Right forelimb (tissue), 1 donor: ENCODE data around the gene UCKL1.

Experiments used
- DNase-seq: peaks from one replicate; pipeline ENCODE4 v3.0.0-alpha.2; 2018

The UCKL1 gene

DNA sequence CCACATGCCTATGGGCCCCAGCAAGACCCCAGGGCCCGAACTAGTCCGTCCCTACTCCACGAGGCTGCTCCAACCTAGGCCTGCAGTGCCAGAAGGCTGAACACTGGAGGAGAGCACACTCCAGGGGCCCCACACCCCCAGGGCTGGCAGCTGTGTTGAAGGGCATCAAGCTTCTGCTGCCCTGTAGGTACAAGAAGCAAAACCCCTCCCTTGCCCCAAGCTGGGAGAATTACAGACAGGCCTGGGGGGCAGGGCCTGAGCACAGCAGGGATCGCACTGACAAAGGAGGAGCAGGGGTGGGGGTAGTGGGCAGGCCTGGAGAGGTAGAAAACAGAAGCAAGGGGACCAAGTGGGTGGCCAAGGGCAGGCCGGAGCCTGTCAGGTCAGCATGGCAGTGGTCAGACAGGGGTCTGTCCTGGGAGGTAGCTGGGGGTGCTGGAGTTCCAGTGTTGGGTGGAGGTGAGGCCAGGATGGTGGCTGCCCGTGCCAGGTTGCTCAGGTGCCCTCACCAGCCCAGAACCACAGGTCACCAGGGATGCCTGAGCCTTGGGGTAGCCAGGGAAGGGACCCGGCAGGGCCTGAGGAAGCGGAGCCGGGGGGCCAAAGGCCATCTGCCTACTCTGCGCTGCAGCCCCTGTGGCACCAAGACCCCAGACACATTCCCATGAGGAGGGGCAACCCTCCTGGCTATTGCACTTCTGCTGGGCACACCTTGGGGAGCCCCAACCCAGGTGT, 2.9 kb upstream of the UCKL1 start:
- no peak for DNase-seq

DNA sequence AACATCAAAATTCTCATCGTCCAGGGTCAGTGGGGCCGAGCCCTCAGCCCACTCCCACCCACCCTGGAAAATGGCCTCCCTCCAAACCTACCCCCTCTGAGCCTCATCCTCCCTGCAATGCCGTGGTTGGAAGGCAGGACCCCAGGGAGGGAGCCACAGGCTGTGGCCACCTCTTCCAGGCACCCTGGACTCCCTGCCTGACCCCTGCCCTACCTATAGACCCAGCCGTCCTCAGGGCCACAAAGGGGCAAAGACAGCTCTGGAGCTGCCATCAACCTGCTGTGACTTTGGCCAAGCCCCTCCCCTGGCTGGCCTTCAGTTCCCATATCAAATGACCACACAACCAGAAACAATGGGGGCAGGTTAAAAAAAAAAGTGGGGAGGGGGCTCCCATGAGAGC, 2.3 kb upstream of the UCKL1 start:
- no peak for DNase-seq

GRCh38 chr20:63957690-63958441, 1.6 kb upstream of the UCKL1 start:
- DNase-seq: no peak

GRCh38 chr20:63957004-63957689, 931 bp upstream of the UCKL1 start:
- DNase-seq: no peak

DNA sequence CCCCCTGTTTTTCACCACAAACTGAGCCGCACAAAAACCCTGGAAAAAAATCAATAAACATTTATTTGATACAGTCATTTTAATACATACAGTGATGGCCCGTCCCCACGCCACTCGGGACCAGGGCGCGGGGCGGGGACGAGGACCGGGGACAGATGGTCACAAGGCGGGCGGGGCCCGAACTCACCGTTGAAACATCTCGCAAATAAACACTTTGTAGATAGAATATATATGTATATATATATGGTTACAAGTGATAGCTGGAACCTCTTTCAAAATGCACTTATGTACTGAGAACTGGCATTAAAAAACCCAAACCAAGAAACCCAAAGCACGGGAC, 418 bp upstream of the UCKL1 start:
- no peak for DNase-seq

- DNase-seq: no peak
These were observed 862 bp downstream of the UCKL1 start for GRCh38 chr20:63955281-63955826.

DNA sequence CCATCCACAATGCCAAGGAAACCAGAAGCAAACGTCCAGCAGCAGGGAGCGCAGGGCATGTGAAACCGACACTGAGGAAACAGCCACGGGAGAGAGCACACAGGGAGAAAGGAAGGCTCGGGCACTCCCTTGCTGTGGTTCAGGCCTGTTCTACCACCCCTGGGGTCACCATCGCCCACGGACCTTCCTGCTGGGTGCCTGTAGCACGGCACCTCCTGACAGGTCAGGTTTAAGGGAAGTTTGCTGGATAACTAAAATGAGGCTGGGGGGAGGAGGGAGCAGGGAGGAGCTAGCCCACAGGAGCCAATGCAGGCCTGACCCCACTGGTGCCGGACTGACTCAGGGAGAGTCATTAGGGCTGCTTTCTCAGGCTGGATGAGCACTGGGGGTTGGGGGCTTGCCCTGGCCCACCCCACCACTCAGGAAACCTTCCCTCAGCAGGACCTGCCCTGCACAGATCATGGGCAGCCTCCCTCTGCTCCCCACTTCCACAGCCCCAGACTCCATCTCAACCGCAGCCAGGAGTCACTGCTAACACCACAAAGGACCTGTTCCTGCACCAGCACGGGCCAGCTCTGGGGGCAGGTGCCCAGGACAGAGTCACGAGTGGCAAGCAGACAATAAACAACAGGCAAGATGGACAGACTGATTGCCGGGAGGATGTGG, 2.3 kb downstream of the UCKL1 start:
- DNase-seq: no peak

DNA sequence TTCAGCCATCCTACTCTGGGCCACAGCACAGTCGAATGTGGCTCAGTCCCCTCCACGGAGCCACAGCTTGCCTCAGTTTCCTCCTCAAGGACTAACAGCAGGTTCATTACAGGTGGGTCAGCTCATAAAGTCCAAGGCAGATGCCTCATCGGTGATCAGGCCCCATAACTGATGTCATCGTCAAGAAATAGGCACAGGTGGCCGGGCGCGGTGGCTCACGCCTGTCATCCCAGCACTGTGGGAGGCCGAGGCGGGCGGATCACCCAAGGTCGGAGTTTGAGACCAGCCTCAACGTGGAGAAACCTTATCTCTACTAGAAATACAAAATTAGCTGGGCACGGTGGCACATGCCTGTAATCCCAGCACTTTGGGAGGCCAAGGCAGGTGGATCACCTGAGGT, 3.4 kb downstream of the UCKL1 start:
- DNase-seq: no peak

GRCh38 chr20:63952210-63952535, 4.0 kb downstream of the UCKL1 start:
- no peak for DNase-seq

- no peak for DNase-seq
These were observed 4.6 kb downstream of the UCKL1 start for GRCh38 chr20:63951398-63952209.

GRCh38 chr20:63950701-63951397, 5.4 kb downstream of the UCKL1 start:
- DNase-seq: no peak

- no peak for DNase-seq
These were observed 8.4 kb downstream of the UCKL1 start for GRCh38 chr20:63947638-63948456.

DNA sequence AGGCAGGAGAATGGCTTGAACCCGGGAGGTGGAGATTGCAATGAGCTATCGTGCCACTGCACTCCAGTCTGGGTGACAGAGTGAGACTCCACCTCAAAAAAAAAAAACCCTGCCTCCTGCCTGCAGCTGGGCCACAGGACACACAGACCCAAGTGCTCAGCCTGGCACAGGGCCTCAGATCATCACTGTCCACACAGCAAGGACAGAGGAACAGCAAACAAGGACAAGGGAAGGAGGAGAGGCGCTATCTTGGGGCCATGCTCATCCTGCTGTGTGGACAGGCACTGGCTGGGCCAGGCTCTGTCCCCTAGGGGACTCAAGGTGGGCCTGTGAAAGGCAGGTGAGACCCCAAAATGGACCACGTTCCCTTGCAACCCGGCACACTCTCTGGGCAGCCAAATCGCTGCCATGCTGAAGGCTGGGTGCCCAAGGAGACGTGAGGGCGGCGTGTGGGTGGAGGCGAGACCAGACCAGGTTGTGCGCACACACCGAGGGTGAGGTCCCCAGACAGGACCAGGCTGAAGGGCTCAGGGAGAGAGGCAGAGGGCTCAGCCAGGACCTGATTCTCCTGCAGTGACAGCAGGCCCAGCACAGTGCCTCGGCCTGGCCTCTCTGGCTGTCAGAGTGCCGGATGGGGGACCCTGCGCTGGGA, 9.1 kb downstream of the UCKL1 start:
- DNase-seq: no peak

- no peak for DNase-seq
These were observed 10.0 kb downstream of the UCKL1 start for GRCh38 chr20:63945921-63946920.

GRCh38 chr20:63945031-63945658, 11.1 kb downstream of the UCKL1 start:
- no peak for DNase-seq

- DNase-seq: no peak
These were observed 11.9 kb downstream of the UCKL1 start for GRCh38 chr20:63944078-63944941.

DNA sequence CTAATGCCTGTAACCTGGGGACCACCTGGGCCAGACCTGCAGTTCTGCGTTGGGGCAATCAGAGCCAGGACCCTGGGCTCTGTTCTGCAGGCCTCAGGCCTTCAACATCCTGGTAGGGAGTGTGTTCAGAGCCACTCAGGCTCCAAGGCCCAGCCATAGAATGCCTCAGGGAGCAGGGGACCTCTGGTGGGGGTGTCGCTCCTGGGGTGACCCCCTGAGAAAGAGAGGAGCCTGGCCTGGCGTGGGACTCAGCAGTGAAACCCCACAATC, 12.5 kb downstream of the UCKL1 start:
- DNase-seq: no peak
